HCT116 (cell line): ENCODE results near the gene NECTIN3. TPM values are rescaled to one million over a fixed set of nuclear protein-coding genes. Genes with fewer than 3 reads are reported as not detected.

Source experiments
- ATAC-seq: fragments of 200-7000 bp; cut with Tn5 transposase; 2 replicates; pipeline ENCODE4 v1.9.1; 2020; ENCODE audit warnings: mild to moderate bottlenecking, moderate library complexity
- BruUV-seq: library from RNA; stranded (reverse); fragments of 400-500 nt; replicated peaks from 2 replicates; lab custom pipeline; 2021; lab: Mats Ljungman, UMichigan
- CTCF ChIA-PET: fragments of 300-600 bp; sonication (Branson Sonifier 250); formaldehyde crosslinking; loops from one replicate; lab custom pipeline; 2021; ENCODE audit warnings: antibody characterized with exemption; lab: Charles Lee
- POLR2A ChIA-PET: fragments of 300-600, 350-600 bp; sonication (Branson Sonifier 250); formaldehyde crosslinking; loops from one replicate; lab custom pipeline; 2021; ENCODE audit warnings: antibody characterized with exemption; lab: Charles Lee
- RAD21 ChIA-PET, 2 experiments: fragments of 300-600 bp; sonication (Branson Sonifier 250); formaldehyde crosslinking; loops; one replicate each; lab custom pipeline; 2023; ENCODE audit warnings: low total read pairs in 2 of 2; ENCODE audit not compliant: uncharacterized antibody in 2 of 2, unreplicated experiment in 2 of 2, low non-redundant PET in 1 of 2; lab: Charles Lee
- DNase-seq: peaks from one replicate; pipeline ENCODE4 v3.0.0-alpha.2; 2010; ENCODE audit warnings: low read depth, low spot score
- H2AFZ ChIP-seq: fragments of 200-600 bp; shearing (Covaris generic), sonication (generic); 2 replicates; pipeline ENCODE4 v1.6.1; 2017; ENCODE audit warnings: low read depth, mixed run types, mixed read lengths, antibody characterized with exemption, low read length; ENCODE audit not compliant: poor library complexity, severe bottlenecking
- H3K27ac ChIP-seq: 2 replicates; pipeline ENCODE4 v1.5.1; 2012; ENCODE audit warnings: low read depth, low read length
- H3K27me3 ChIP-seq: fragments of 200-600 bp; sonication (generic); 2 replicates; pipeline ENCODE4 v1.6.1; 2016; ENCODE audit warnings: mixed run types, low read length, mixed read lengths; ENCODE audit not compliant: insufficient read depth
- H3K36me3 ChIP-seq, 2 experiments: fragments of 200-500 bp in 1 of 2; fragments of 200-600 bp in 1 of 2; sonication (Bioruptor generic) in 1 of 2; sonication (generic) in 1 of 2; 2 replicates each; pipeline versions ENCODE4 v1.5.1 to v1.6.1; 2014 to 2016; ENCODE audit warnings: low read length in 2 of 2, inconsistent platforms in 1 of 2, mixed read lengths in 1 of 2, mixed run types in 1 of 2; ENCODE audit not compliant: insufficient read depth in 2 of 2, control insufficient read depth in 1 of 2
- H3K4me1 ChIP-seq, 2 experiments: fragments of 200-600 bp in 1 of 2; sonication (generic) in 1 of 2; 2 replicates each; pipeline versions ENCODE4 v1.5.1 to v1.6.1; 2012 to 2017; ENCODE audit warnings: low read length in 2 of 2, inconsistent platforms in 1 of 2, mild to moderate bottlenecking in 1 of 2, mixed read lengths in 1 of 2, mixed run types in 1 of 2, moderate library complexity in 1 of 2; ENCODE audit not compliant: insufficient read depth in 2 of 2, control insufficient read depth in 1 of 2
- H3K4me2 ChIP-seq: fragments of 200-600 bp; sonication (generic); 2 replicates; pipeline ENCODE4 v1.6.1; 2017; ENCODE audit warnings: mixed run types, low read length, mixed read lengths
- H3K4me3 ChIP-seq, 2 experiments: fragments of 200-600 bp in 1 of 2; sonication (generic) in 1 of 2; replicated peaks in 1 of 2; 2 replicates each; pipeline ENCODE4 v1.5.1; 2011 to 2016; ENCODE audit warnings: low read length in 2 of 2, control low read depth in 1 of 2, low read depth in 1 of 2, mild to moderate bottlenecking in 1 of 2, mixed read lengths in 1 of 2, mixed run types in 1 of 2
- H3K79me2 ChIP-seq: fragments of 200-600 bp; sonication (generic); 2 replicates; pipeline ENCODE4 v1.6.1; 2017; ENCODE audit warnings: mild to moderate bottlenecking, mixed run types, low read length, moderate library complexity, mixed read lengths; ENCODE audit not compliant: insufficient read depth
- H3K9ac ChIP-seq: fragments of 200-600 bp; sonication (generic); 2 replicates; pipeline ENCODE4 v1.6.1; 2016; ENCODE audit warnings: low read length, mixed read lengths
- H3K9me2 ChIP-seq: fragments of 200-600 bp; sonication (generic), shearing (Covaris generic); 2 replicates; pipeline ENCODE4 v1.6.1; 2017; ENCODE audit warnings: mixed run types, mild to moderate bottlenecking, moderate library complexity; ENCODE audit not compliant: insufficient read depth
- H3K9me3 ChIP-seq, 2 experiments: fragments of 200-500 bp in 1 of 2; fragments of 200-600 bp in 1 of 2; sonication (Bioruptor generic) in 1 of 2; sonication (generic) in 1 of 2; 2 replicates each; pipeline ENCODE4 v1.6.1; 2014 to 2017; ENCODE audit warnings: low read length in 2 of 2, mixed read lengths in 2 of 2, inconsistent platforms in 1 of 2, low read depth in 1 of 2, mild to moderate bottlenecking in 1 of 2, mixed run types in 1 of 2, moderate library complexity in 1 of 2; ENCODE audit not compliant: control insufficient read depth in 1 of 2, insufficient read depth in 1 of 2
- H4K20me1 ChIP-seq: fragments of 200-600 bp; sonication (generic), shearing (Covaris generic); 2 replicates; pipeline ENCODE4 v1.6.1; 2017; ENCODE audit warnings: mixed run types, mild to moderate bottlenecking, moderate library complexity; ENCODE audit not compliant: insufficient read depth
- ATF3 ChIP-seq: IDR thresholded peaks from 2 replicates; pipeline ENCODE4 v1.6.1; 2012
- CBX3 ChIP-seq: IDR thresholded peaks from 2 replicates; pipeline ENCODE4 v1.6.1; 2012; ENCODE audit warnings: low read depth
- EGR1 ChIP-seq: IDR thresholded peaks from 2 replicates; pipeline ENCODE4 v1.6.1; 2012; ENCODE audit warnings: low read depth
- RAD21 ChIP-seq: IDR thresholded peaks from 2 replicates; pipeline ENCODE4 v1.6.1; 2012; ENCODE audit warnings: low read depth, mild to moderate bottlenecking
- REST ChIP-seq: IDR thresholded peaks from 2 replicates; pipeline ENCODE4 v1.6.1; 2012; ENCODE audit warnings: low read depth
- SRF ChIP-seq: IDR thresholded peaks from 2 replicates; pipeline ENCODE4 v1.6.1; 2012; ENCODE audit warnings: low read depth
- TCF7L2 ChIP-seq: IDR thresholded peaks from 2 replicates; pipeline ENCODE4 v1.7.0; 2011; ENCODE audit warnings: borderline replicate concordance, inconsistent platforms; ENCODE audit not compliant: insufficient read depth, insufficient read length; ENCODE audit errors: extremely low read depth
- ZBTB33 ChIP-seq: IDR thresholded peaks from 2 replicates; pipeline ENCODE4 v1.6.1; 2011; ENCODE audit warnings: mild to moderate bottlenecking, low read length, moderate library complexity; ENCODE audit not compliant: insufficient replicate concordance; ENCODE audit errors: extremely low read depth
- ZNF274 ChIP-seq: fragments of 200-500 bp; sonication (Bioruptor generic); IDR thresholded peaks from 2 replicates; pipeline ENCODE4 v1.6.1; 2014; ENCODE audit warnings: mild to moderate bottlenecking, low read depth, low read length, inconsistent platforms
- intact Hi-C: fragments of 100-400 bp; cut with micrococcal nuclease; formaldehyde crosslinking; loops from 2 replicates; pipeline ENCODE4 v1.10.0; 2022
- total RNA-seq: library from RNA; stranded (reverse); gene quantifications from one replicate; pipeline ENCODE4 v1.2.1, GENCODE V29; 2021; ENCODE audit not compliant: unreplicated experiment

The NECTIN3 gene
- total RNA-seq, 1 experiment from 2014 or later: 93.6 TPM

- no peak for TF ChIP-seq ATF3
- TF ChIP-seq EGR1: no peak
Observed at GRCh38 chr3:111130827-111131226, 59.2 kb downstream of the NECTIN3 start (continued).

GRCh38 chr3:111134302-111134701 is 62.7 kb downstream of the NECTIN3 start:
- RAD21 ChIA-PET: no interaction called here
- Histone ChIP-seq H2AFZ (no peak overlapping the region), H3K4me2 (no peak overlapping the region), H3K27me3 (no peaks in the 10 kb centered on the region), H3K9ac (no peak overlapping the region), H4K20me1 (no peaks in the 10 kb centered on the region), H3K9me2 (no peaks in the 10 kb centered on the region), H3K27ac (no peak overlapping the region), H3K36me3 (peaks cover 6 to 8% of the 10 kb centered on the region in 2 experiments; a peak in 2 of 4 replicates), H3K9me3 (no peaks in the 10 kb centered on the region), H3K4me3 (no peak overlapping the region), H3K79me2 (peaks cover 39% of the 10 kb centered on the region), H3K4me1 (no peaks in the 10 kb centered on the region)
- POLR2A ChIA-PET: no interaction called here
- DNase-seq: no peak
- ATAC-seq: no peak
- CTCF ChIA-PET: no interaction called here
- TF ChIP-seq ZNF274: no peak
- TF ChIP-seq ZBTB33: no peak
- TF ChIP-seq CBX3: no peak
- TF ChIP-seq SRF: no peak
- no peak for TF ChIP-seq TCF7L2
- no peak for TF ChIP-seq REST
- no peak for TF ChIP-seq RAD21
- BruUV-seq: no TSS peak
- intact Hi-C loops: no loop called here
